PC-9 (cell line): ENCODE data around the gene SSNA1.

Experiments
- CTCF ChIP-seq: fragments of 200-600 bp; sonication (generic); conservative IDR thresholded peaks from 2 replicates; pipeline ENCODE4 v1.6.1; 2017; ENCODE audit warnings: mixed run types, antibody characterized with exemption, mild to moderate bottlenecking, moderate library complexity
- EZH2 ChIP-seq: fragments of 200-600 bp; sonication (generic); IDR thresholded peaks from 2 replicates; pipeline ENCODE4 v1.8.0; 2017; ENCODE audit warnings: antibody characterized with exemption, low read depth

- TF ChIP-seq CTCF (no peak), EZH2 (no peak)
Measured at GRCh38 chr9:137170486-137171148, 17.9 kb upstream of the SSNA1 start.
